Stimulated activated CD4-positive, alpha-beta T cell treated with anti-CD3 and anti-CD28 coated beads, Interleukin-15, amount 100 ng/mL, for 48 hours (primary cell): ENCODE measurements around the gene UGCG.
"Not testable (repeated sequence)": the region's sequence is repeated elsewhere in the genome, so short reads cannot be mapped to it uniquely, and the experiment has no call there.

ENCODE experiments used
- DNase-seq, 2 donors: peaks; one replicate each; pipeline ENCODE4 v3.0.0-alpha.2; 2020; ENCODE audit warnings: low read depth in 2 of 2

UGCG gene

GRCh38 chr9:111890867-111891266, 5.7 kb upstream of the UGCG start:
- DNase-seq: not testable (repeated sequence)

GRCh38 chr9:111891910-111892499, 4.6 kb upstream of the UGCG start:
- DNase-seq: no peak

DNA sequence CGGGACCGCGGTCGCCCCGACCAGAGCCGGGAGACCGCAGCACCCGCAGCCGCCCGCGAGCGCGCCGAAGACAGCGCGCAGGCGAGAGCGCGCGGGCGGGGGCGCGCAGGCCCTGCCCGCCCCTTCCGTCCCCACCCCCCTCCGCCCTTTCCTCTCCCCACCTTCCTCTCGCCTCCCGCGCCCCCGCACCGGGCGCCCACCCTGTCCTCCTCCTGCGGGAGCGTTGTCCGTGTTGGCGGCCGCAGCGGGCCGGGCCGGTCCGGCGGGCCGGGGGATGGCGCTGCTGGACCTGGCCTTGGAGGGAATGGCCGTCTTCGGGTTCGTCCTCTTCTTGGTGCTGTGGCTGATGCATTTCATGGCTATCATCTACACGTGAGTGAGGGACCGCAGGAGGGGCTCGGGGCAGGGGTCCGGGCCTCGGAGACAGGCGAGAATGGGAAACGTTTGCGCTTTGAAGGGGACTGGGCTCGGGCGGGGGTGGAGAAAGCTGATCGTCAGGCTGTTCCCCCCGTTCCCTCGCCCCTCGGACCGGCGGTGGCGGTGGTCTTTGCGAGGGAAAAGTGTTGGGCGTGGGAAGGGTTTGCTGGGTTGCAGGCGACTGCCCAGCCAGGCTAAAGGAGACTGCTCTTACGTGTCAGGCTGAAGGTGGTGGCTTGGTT, 457 bp downstream of the UGCG start:
- peak in 1 of 2 donors; percentile 3 for DNase-seq

DNA sequence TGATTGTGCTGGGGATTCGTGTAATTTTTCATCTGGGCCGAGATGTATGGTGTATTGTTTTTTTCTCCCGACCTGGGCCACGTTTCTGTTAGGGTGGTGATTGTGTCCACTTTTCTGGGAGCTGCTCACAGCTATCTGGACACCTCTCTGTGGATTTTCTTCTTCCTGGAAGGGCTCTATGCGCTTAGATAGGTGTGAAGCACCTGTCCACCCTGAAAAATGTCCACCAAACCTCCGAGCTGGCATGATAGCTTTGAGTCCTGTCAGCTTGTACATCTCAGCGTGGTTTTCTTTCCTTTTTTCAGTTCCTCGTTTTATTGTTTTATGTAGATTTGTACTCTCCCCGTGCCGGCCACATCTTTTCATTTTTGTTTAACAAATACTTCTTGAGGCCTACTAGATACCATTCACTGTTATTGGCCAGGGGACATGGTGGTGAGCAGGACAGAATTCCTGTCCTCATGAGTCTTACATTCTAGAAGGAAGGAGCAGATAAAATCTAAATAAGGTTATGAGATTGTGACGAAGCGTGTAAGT, 1.1 kb downstream of the UGCG start:
- DNase-seq: no peak

DNA sequence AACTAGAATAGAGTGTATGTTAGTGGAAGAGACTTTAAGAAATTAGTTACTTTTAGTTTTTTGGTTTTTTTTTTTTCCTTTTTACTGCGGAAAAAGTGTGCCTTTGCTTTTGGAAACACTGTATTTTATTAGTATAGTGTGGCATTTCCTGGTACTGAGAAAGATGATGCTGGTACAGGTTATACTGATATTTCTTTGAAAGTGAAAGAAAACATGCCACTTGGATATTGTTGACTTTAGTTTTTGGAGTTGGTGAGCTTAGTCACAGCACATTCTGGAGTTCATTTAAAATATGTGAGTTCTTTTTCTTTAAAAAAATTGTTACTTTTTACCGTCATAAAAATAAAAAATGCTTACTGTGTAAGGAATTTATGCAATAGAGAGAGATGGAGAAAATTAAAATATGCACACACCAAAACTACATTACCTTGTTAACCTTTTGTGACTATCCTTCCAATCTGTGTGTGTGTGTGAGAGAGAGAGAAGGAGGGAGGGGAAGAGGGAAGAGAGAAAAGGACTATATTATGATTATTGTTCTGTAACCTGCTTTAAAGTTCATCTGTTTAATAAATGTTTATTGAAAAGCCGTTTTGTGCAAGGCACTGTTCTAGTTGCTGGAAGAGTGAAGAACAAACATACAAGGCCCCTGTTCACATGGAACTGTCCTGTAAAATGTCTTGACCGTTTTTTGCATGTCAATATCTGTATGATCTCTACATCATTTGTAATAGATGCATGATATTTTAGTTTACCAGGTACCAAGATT, 1.9 kb downstream of the UGCG start:
- DNase-seq: no peak

DNA sequence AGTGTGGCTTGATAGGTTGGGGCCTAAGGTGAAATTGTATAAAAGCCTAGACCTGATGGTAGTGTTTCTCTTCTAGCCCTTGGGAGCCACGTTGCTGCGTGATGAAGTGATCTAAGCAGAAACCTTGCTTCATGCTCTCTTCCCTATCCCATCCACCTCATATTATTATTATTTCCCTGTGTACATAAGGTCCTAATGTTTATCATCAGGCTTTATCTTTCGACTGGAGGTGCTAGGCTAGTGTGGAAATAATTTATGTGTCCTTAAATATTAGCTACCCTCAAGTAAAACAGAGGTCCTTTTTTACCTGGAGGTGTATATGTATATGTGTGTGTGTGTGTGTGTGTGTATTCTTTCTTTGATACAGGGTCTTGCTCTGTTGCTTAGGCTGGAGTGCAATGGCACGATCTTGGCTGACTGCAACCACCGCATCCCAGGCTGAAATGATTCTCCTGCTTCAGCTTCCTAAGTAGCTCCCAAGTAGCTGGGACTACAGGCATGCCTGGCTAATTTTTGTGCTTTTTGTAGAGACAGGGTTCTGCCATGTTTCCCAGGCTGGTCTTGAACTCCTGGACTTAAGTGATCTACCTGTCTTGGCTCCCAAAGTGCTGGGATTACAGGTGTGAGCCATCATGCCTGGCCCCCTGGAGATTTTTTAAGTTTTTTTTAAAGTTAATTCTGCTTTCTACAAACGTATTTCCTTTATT, 3.7 kb downstream of the UGCG start:
- no peak for DNase-seq

GRCh38 chr9:111900858-111901612, 4.4 kb downstream of the UGCG start:
- DNase-seq: no peak

DNA sequence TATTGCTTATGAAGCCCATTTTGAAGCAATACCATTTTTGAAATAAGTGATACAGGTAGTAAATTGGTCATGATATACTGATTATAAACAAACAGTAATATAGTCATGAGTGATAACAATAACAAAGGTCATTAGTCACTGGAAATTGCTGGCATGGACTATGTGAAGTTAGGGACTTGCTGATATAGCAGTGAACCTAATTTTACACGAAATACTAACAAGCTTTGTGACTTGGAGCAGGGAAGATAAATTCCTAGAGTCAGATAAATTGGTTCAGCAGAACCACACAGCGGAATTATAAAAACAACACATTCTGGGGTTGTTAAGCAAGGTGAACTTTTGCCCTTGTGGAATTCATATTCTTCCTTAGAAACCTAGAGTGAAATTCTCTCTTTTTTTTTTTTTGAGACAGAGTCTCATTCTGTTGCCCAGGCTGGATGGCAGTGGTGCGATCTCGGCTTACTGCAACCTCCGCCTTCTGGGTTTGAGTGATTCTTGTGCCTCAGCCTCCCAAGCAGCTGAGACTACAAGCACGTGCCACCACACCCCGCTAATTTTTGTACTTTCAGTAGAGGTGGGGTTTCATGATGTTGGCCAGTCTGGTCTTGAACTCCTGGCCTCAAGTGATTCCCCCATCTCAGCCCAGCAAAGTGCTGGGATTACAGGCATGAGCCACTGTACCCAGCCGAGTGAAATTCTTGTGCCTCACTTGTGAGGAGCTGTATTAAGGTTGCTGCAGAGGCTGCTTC, 6.0 kb downstream of the UGCG start:
- DNase-seq: no peak

GRCh38 chr9:111903535-111903934, 6.9 kb downstream of the UGCG start:
- not testable (repeated sequence) for DNase-seq

- no peak for DNase-seq
Measured at GRCh38 chr9:111904026-111904425, 7.4 kb downstream of the UGCG start.

DNA sequence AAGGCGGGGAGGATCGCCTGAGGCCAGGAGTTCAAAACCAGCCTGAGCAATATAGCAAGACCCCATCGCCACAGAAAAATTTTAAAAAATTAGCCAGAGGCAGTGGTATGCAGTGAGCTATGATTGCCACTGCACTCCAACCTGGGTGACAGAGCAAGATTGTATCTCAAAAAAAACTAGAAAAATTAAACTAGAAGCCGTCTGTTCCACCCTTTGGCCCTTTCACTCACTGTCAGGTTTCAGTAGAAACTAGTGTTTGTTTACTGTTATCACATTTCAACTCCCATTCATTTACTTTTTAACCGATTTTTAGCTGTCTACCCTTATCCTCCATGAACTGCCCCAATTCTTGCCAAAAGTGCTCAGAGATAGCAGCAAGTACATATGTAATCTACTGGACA, 8.3 kb downstream of the UGCG start:
- DNase-seq: no peak

- no peak for DNase-seq
Measured at GRCh38 chr9:111907147-111907546, 10.5 kb downstream of the UGCG start.

DNA sequence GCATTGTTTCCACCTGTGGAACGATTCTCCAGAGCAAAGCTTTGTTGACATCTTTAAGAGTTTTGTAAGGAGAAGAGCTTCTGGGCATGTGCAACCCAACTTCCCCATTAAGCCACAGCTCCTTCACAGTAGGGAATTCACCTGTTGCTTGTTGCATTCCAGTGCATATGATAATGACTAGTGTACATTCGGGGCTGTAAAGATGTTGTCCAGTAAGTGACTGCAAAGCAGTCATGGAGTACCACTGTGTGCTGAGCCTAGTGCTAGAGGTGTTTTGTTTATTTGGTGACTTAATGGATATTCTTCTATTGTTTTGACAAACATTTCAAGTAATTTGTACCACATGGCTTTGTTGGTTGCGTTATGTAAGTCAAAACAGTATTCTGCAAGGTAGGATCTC, 12.8 kb downstream of the UGCG start:
- no peak for DNase-seq

GRCh38 chr9:111910428-111910827, 13.8 kb downstream of the UGCG start:
- DNase-seq: no peak

DNA sequence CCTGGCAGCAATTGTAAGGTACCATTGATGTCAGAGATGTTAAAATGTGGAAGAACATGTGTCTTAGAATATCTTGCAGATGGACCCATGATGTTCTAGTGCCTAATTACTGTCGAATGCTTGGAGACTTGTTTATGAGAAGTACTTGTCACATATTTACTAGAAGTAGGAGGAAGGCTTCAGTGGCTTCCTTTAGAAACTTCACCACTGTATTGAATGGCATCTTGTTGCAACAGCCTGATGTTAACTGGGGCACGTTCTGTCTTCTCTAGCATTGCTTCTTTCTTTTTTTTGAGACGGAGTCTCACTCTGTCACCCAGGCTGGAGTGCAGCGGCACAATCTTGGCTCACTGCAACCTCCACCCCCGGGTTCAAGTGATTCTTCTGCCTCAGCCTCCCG, 16.5 kb downstream of the UGCG start:
- no peak for DNase-seq

DNA sequence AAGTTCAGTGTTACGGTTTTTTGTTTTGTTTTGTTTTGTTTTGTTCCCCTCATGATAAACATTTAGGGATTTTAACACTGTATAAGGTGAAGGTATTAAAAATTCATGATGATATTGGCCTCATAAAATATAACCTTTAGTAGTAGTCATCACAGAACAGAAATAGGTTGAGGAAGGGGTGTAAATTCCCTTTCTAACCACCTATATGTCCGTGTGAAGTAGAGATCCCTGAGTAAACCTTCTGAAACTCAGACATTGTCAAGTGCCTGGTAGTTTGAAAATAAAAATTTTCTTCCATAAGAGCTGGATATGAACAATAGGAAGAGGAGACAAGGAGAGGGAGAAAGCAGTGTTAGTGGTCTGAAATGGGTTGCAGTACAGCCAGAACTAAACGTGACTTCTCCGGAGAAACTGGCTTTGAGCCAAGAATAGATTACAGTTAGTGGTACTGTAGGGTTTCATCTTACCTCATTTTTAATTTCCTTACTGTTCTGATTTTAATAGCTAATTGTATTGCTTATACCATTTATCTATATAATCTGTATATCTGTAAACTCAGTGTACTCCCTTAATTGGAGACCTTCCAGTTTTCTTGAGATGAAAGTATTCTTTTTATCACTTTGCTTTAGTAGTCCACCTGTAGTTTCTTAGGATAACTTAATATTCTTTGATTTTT, 18.3 kb downstream of the UGCG start:
- DNase-seq: no peak

- no peak for DNase-seq
Measured at GRCh38 chr9:111915425-111915758, 18.8 kb downstream of the UGCG start.

DNA sequence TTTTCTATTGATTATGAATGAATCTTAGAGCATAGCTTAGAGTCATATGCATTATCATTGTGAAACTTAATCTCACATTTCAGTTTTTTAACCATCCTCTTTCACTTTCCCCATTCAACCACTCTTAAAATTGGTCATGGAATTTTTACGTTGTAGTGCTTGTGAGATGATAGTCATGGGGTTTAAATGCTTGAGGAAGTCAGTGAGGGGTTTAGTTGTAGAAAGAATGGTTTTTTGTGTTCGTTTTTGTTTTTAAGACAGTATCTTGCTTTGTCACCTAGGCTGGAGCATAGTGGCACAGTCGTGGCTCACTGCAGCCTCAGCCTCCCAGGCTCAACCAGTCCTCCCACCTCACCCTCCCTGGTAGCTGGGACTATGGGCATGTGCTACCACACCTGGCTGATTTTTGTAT, 19.6 kb downstream of the UGCG start:
- peak in 1 of 2 donors; percentile 8 for DNase-seq

GRCh38 chr9:111917201-111917600, 20.6 kb downstream of the UGCG start:
- DNase-seq: no peak

DNA sequence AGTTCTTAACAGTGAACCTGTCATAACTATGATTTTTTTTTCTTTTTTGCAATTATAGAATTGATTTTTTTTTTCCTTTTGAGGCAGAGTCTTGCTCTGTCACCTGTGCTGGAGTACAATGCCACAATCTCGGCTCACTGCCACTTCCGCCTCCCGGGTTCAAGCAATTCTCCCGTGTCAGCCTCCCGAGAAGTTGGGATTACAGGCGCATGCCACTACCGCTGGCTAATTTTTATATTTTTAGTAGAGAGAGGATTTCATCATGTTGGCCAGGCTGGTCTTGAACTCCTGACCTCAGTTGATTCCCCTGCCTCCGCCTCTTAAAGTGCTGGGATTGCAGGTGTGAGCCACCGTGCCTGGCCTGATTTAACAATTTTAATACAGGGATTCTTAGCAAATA, 21.4 kb downstream of the UGCG start:
- no peak for DNase-seq
